NCI-H2171 (cell line): Measurements from ENCODE around the gene TRIM17.

ENCODE experiments used
- DNase-seq: peaks from one replicate; lab custom pipeline; 2025; lab: John Stamatoyannopoulos, UW

TRIM17 gene

DNA sequence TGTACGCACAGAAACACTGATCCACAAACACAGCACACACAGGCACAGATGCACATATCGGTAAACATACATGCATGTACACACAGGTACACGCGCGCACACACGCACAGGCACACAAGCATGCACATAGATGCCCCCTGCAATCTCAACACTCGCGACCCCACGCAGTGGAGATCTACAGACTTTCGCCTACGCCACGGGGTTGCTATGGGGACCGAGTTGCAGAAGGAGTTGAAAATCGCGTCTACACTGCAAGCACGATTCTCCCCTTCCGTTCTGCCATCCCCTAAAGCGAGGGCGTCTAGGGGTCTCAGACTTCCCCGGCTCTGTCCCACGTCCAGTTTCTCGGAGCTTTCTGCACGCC is 826 bp downstream of the TRIM17 start:
- DNase-seq, result no peak

DNA sequence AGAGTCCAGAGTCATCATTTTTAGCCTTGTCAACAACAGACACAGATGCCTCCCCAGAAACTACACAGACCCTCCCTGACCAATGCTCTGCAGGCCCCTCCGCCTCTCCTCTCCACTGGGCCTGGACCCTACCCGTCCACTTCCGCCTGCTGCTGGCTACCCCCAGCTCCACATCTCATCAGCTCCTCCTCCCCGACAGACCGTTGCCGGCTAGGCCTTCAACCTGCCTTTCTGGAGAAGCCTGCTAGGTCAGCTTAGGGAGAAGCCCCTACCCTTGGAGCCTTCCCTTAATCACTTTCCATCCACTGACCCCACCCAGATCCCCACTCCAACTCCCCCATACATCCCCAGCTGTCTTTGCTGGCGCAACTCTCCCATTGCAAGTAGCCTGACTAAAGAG is 1.4 kb downstream of the TRIM17 start:
- DNase-seq, result no peak

DNA sequence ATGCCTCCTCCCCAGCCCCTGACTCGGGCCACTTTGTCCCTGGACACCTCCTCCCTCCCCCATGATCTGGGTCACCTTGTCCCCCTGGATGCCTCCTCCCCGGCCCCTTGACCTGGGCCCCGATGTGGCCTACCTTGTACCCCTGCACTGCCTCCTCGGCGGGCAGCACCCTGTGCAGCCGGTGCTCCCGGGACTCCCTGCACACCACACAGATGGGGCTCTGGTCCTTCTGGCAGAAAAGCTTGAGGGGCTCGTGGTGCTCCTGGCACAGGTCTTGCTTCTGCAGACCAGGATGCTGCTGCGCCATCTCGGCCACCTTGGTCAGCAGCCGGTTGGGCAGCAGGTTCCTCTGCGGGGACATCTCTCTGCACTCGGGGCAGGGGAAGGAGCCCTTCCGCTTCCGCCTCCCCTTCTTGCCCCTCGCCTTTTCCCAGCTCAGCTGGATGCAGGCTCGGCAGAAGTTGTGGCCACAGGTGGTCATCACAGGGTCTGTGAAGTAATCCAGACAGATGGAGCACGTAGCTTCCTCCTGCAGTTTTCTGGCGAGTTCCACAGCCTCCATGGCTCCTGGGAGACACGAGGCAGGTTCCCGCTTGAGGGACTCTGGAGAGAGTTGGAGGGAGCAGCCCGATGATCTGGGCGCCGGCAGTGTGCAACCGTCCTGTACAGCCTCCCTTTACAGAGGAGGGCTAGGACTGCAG is 2.0 kb downstream of the TRIM17 start:
- DNase-seq, result no peak

DNA sequence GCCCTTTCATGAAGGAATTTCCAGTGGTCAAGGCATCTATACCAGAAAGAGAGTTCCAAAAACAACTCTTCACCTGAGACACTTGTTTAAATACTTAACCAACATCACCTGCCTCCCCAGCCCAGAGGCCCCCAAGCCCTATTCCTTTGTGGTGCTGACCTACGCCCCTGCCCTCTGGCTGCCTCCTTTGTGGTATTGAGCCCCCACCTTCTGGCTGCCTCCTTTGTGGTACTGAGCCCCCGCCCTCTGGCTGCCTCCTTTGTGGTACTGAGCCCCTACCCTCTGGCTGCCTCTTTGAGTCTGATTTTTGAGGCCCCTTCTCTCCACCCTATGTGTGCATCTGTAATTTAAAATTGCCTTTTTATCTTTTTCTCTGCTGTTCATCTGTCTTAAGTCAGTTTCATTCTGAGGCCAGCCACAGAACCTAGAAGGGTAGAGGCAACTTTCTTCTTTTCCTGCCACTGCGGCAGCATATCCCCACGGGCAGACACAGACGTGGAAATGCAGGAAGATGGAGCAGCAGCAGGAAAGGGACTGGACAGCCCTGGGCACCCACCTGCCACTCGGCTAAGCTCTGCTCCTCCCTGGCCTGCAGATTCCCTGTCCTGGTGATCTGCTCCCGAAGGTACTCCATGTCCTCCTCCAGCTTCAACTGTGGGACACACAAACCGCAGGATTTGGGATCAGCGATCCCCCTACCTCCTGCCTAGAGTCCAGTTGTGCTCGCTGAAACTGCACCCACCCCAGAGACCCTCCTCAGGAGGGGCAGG is 3.2 kb downstream of the TRIM17 start:
- no peak for DNase-seq

DNA sequence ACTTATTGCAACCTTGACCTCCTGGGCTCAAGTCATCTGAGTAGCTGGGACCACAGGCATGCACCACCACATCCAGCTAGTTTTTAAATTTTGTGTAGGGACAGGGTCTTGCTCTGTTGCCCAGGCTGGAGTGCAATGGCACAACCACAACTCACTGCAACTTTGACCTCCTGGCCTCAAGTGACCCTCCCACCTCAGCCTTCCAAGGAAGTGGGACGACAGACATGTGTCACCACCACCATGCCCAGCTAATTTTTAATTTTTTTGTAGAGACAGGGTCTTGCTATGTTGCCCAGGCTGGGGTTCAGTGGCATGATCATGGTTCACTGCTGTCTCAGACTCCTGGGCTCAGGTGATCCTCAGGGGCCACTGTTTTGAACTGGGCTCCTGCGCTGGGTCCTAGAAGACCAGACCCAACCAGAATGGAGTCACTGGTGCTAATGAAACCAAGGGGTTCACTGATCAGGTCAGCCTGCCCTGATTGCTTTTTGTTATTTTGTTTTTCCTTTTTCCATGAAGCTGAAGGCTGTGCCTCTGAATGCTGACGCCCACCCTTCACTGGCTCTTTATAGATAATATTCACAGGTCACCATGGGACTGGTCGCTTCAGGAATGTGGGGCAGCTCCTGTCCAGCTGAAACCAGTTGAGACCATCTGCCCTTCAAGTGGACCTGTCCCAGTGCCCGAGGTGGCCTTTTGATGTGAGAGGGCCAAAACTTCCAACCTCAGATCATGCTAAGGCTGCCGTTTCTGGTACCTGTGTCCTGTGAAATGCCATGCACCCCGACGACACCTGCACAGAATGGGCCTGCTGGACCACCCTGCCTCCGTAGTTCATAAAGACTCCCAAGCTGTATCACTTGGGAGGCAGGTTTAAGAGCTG is 4.9 kb downstream of the TRIM17 start:
- DNase-seq, result no peak

DNA sequence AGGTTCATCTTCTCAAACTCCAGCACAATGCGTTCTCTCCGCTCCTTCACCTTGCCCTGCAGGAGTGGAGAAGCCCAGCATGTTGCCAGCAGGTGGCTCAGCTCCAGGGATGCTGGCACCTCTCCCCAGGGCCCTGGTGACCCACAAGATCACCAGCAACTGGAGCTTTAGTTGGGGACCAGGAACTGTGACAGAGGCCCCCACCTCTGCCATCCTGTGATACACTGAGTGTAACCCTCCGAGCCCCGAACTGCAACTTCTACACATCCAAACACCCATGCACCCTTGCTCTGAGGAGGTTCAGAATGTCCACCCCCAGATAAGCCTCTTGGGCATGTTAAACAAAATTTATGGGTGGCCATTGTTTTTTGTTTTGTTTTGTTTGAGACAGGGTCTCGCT is 5.5 kb downstream of the TRIM17 start:
- no peak for DNase-seq

DNA sequence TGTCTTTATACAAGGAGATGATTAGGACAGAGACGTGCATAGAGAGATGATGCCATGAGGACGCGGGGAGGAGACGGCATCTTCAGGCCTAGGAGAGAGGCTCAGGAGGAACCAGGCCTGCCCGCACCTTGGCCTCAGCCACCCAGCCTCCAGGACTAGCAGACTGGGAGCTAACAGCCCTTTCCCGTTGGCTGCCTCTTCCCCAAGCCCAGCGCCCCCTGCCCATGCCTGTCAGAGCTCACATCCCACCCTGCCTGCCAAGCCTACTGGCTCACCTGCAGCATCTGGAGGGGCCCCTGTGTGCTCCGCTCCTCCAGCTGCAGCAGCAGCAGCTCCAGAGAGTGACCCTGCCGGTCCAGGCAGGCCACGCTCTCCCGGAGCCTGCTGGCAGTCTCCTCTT is 6.0 kb downstream of the TRIM17 start:
- DNase-seq, result no peak

DNA sequence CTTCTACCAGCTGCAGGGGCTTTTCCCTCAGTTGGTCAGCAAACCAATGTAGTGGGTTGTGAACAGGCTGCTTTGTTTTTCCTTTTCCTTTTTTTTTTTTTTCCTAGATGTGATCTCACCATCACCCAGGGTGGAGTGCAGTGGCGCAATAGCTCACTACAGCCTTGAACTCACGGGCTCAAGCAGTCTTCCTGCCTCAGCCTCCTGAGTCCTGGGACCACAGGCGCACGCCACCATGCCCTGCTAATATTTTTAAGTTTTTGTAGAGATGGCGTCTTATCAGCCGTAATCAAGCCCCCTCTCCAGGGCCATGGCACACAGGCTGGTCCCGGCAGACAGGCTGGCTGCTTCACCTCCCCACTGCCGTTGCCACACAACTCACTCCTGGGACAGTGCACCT is 6.6 kb downstream of the TRIM17 start:
- no peak for DNase-seq

DNA sequence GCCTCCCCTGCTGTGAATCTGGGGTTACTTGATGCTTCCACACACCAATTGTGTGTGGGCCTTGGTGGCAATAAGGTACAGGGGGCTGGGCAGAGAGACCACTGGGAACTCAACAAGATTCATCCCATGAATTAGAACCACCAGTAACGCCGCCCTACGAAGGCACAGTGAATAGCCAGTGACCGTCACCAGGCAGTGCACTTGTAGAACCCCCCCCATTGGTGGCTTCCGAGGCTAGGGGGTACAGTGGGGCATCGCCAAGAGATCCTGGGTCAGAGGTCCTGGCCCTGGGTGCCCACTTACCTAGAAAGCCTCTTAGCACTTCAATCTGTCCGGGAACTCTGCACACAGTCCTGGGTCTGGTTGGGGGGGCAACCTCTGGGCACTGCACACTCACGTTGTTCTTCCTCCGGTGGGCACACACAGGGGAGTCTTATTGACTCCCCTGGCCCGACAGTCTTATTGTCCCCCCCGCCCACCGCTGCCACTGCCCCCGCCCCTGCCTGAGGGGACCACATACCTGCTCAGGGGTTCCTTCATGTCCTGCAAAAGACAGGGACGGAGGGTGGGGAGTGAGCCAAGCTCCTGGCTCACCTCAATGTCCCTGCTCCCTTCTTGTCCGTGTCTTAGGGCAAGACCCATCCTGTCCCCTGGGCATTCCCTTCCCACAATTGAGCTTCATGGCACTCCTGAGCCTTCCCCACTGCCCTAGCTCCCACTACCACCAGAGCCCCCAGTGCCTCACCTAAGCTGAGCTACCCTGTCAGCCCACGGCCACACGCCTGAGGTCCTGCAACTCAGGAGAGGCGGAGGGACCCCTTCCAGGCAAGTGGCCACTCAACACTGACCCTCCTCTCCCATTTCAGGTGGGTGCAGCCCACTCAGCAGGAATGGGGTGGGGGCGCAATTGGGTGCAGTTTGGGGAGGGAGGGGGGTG is 7.5 kb downstream of the TRIM17 start:
- no peak for DNase-seq

DNA sequence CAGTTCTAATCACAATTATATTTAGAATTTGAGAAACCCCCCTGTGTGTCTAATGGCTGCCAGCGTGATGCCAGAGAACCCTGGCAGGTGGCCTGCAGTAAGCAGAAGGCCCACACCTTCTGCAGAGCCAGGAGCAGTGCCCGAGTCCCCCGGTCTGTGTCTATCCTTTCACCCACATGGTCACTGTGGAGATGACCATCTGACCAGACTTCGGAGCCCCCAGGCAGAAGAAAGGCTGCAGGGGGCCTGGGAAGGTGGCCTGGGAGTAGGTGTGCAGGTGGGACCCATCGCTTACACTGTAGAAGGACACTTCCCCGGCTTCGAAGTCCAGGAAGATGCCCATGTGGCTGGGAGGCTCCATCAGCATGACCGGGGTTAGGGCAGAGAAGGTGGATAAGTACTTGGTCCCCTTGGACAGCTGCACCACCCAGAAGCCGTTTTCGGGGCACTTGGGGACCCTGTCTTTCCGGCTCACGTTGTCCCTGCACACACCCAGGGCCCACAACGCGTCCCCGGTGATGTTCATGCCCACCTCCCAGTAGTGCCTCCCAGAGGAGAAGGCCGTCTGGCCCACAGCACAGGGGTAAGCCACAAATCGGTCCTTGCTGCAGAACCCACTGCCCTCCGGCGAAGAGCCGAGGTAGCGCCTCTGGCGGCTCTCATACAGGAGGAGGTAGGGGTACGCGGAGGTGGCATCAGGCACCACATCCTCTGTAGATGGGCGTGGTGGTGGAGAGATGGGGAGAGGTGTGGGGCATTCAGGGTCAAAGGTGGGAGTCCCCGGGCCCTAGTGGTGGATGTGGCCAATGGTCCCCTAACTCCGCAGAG is 8.4 kb downstream of the TRIM17 start:
- no peak for DNase-seq

DNA sequence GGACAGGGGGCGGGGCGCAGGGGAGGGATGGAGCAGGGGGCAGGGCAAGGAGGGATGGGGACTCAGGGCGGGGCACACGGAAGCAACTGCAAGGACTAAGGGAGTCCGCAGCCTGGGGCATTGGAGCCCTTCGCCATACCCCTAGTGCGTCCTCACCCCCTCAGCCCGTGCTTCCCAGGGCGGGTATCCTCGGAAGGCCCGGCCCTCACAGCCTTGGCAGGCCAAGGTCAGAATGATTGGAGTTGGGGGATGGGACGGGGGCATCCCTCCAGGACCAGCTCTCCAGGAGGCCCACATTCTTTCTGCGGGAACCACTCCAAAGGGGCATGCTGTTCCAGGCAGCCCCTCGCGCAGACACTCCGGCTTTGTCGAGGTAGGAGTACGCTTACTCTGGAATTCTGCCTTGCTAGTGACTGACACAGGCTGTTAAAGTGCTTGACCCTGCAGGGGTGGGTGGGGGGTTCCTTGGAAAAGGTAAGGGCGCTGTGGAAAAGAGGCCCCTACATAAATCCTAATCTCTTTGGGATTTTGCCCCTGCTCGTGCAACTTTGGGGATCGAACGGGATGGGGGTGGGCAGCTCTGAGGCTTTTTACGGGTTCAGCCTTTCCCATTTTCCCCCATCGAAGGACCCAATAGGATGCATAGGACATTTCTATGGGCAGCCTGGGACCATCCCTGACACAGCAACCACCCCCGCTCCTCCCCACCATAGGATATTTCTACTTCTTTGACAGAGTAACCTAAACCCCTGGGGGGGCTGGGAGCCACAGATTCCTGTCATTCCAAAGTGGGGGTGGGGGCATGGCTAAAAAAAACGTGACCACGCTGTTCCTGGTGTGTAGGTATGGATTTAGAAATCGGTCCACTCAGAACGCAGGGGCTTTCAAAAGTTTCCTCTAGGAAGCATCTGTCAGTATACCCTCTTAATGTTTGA is 9.3 kb downstream of the TRIM17 start:
- DNase-seq, result no peak

DNA sequence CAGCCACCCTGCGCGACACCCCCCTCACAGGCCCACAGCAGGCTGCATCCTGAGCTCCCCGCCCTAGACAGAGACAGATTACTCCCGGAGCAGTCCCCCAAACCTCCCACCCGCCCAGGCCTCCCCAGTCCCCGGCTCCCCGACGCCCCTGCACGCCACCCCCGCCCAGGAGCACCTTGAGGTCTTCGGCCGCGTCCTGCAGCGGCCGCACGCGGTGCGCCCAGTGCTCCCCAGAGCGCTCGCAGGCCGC is 10.8 kb downstream of the TRIM17 start:
- no peak for DNase-seq

DNA sequence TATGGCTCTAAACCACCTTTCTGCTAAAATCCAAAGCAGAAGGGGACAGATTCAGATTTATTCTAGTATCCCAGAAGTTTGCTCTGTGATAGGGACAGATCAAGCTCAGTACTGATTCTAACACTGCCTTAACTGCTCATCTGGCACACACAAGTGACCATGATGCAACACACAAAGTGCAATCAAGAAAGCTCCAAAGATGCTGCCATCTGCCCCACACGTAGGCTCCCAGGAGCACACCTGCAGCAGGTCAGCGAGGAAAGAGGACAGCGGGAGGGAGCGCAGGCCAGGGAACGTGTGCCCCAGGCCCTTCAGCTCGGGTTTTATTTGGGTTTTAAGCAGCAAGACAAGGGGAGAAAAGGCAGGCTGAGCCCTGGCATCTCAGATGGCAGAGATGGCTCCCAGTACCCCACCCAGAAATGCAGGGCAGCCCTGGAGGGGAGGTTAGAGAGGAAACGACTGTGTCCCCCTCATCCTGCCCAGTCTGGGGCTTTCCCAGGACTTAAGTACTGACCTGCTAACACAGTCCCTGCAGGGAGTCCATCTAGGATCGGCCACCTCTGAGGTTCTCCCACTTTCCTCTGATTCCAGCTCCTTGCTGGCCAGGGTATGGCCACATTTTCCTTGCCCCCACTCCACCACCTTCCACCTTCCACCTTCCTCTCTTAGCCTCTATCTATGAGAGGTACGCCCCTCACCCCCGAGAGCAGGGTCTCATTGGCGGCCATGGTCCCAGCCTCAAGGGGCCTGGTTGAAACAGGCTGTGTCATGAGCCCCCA is 11.3 kb downstream of the TRIM17 start:
- DNase-seq, result no peak

DNA sequence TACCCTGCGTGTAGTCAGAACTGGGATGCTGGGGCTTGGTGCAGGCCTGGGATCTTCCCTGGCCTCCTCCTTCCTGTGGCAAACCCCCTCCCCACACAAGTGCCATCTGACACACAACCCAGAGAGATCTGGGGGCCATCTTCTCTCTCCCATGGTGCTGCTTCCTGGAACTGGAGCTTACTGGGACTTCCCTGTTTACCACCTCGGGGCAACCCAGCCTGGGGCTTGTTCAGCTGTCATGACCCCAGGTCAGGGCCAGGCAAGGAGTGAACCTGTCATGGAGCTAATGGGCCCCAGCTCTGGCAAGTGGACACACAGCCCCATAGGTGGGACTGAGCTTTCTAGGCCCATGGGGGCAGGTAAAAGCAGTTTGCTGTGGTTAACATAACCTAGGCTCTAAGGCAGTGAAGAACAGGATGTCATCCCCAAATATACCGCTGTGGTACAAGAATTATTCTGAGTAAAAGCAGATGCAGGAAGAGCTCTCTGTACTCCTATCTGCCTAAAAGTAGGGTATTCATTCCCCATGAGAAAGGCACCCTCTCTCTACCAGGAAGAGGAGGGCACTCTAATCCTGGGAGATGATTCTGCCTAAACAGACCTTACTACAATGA is 12.4 kb downstream of the TRIM17 start:
- DNase-seq, result no peak

DNA sequence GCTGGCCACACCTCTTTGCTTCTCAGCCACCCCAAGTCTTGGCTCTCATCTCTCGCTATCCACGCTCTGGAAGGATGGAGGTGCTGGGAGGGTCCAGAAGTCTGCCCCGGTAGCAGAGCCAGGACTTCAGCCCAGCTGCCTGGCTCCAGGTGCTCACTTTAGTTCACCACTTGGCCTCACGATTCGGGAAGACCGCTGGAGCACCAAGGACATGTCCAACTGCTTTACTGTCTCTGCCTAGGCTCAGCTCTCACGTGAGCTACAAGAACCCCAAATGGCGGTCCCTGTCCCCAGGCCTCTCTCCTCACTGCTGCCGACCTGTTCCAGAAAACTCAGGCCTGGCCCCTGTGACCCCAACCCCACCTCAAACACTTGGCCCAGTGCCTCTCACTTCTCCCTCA is 13.4 kb downstream of the TRIM17 start:
- no peak for DNase-seq

DNA sequence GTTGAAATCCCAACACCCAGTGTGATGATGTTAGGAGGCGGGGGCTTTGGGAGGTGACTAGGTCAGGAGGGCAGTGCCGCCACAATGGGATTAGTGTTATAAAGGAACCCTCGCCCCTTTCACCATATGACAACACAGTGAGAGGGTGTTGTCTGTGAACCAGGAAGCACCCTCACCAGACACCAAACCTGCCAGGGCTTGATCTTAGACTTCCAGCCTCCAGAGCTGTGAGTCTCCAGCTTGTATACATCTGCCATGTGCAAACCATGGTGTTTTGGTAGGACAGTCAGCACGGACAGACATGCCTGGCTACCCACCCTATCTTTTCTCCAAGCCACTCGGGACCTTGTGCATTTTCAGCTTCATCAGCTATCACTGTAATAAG is 14.0 kb downstream of the TRIM17 start:
- DNase-seq, result no peak

DNA sequence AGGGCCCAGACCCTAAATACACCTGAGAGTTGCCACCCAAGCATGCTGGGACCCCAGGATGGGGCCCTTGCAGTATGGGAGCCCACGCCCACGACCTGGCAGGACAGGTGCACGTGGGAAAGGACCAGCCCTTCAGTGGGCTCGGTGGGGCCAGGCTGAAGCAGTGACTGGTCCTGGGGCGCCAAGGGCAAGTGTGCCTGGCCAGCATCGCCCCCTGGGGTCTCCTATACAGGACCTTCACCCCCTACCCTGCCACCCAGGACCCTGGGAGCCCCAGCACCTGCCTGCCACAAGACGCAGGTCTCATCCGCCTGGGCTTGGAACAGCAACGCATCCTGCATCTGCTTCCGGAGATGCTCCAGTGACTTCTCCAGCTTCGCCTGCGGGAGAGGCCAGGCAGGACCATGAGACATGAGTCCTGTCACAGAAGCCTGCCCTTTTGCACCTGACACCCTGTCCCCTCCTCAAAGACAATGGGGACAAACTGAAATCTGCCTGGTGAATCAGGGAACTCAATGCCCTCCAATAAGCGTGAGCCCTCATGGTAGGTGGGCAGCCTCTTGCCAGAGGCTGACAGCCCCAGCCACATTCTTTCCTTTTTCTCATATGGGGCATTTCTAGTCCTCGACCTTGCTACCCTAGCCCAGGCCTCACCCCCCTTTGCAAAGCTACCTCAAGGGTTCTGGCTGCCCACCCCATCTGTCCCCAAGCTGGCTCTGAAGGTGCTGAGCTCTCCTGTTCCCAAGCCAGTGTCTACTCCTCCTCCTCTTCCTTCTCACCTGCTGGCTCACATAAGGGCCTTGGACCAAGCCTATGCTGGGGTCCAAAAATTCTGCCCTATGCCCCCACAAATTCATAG is 14.7 kb downstream of the TRIM17 start:
- DNase-seq, result no peak
